Mesenchymal stem cell (in vitro differentiated cells and primary cell): ENCODE data around the gene NBPF12.
"Not testable (repeated sequence)": the region's sequence is repeated elsewhere in the genome, so short reads cannot be mapped to it uniquely, and the experiment has no call there.

ENCODE experiments used
- DNase-seq: peaks from one replicate; pipeline ENCODE4 v3.0.0-alpha.2; 2013
- H2AFZ ChIP-seq: one replicate; pipeline ENCODE4 v1.6.1; 2013; ENCODE audit warnings: low read depth, mild to moderate bottlenecking, control low read depth, inconsistent platforms, low read length, moderate library complexity
- H2AK5ac ChIP-seq: 2 replicates; pipeline ENCODE4 v1.6.1; 2013; ENCODE audit warnings: low read length, moderate library complexity, mild to moderate bottlenecking, inconsistent platforms; ENCODE audit not compliant: severe bottlenecking
- H2BK120ac ChIP-seq: one replicate; pipeline ENCODE4 v1.6.1; 2013; ENCODE audit warnings: low read depth, mild to moderate bottlenecking, inconsistent platforms, low read length, moderate library complexity
- H2BK12ac ChIP-seq, 2 experiments: one replicate each; pipeline ENCODE4 v1.6.1; 2013; ENCODE audit warnings: inconsistent platforms in 2 of 2, low read length in 2 of 2, mild to moderate bottlenecking in 2 of 2, moderate library complexity in 2 of 2, control low read depth in 1 of 2
- H2BK15ac ChIP-seq: one replicate; pipeline ENCODE4 v1.6.1; 2013; ENCODE audit warnings: mild to moderate bottlenecking, low read depth, inconsistent platforms; ENCODE audit not compliant: poor library complexity, severe bottlenecking
- H2BK5ac ChIP-seq: 2 replicates; pipeline ENCODE4 v1.6.1; 2013; ENCODE audit warnings: low read depth, mild to moderate bottlenecking, low read length, control low read depth, inconsistent platforms; ENCODE audit not compliant: poor library complexity, severe bottlenecking
- H3K14ac ChIP-seq, 2 experiments: one replicate each; pipeline ENCODE4 v1.6.1; 2013; ENCODE audit warnings: inconsistent platforms in 2 of 2, low read length in 2 of 2, control low read depth in 1 of 2, mild to moderate bottlenecking in 1 of 2, moderate library complexity in 1 of 2
- H3K18ac ChIP-seq, 2 experiments: one replicate each; pipeline ENCODE4 v1.6.1; 2013; ENCODE audit warnings: inconsistent platforms in 2 of 2, low read length in 2 of 2, control low read depth in 1 of 2, low read depth in 1 of 2, mild to moderate bottlenecking in 1 of 2
- H3K23ac ChIP-seq, 2 experiments: one replicate each; pipeline ENCODE4 v1.6.1; 2013; ENCODE audit warnings: inconsistent platforms in 2 of 2, low read length in 2 of 2, mild to moderate bottlenecking in 2 of 2, moderate library complexity in 2 of 2, control low read depth in 1 of 2
- H3K27ac ChIP-seq: 2 replicates; pipeline ENCODE4 v1.5.1; 2013; ENCODE audit warnings: mild to moderate bottlenecking, moderate library complexity, low read length, control low read depth, inconsistent platforms; ENCODE audit not compliant: poor library complexity, severe bottlenecking
- H3K27me3 ChIP-seq, 2 experiments: 2 replicates each; pipeline versions ENCODE4 v1.6.1 to v1.7.0; 2013; ENCODE audit warnings: low read length in 2 of 2, mild to moderate bottlenecking in 2 of 2, moderate library complexity in 2 of 2, control low read depth in 1 of 2, inconsistent platforms in 1 of 2; ENCODE audit not compliant: control insufficient read depth in 1 of 2, insufficient read depth in 1 of 2
- H3K36me3 ChIP-seq, 2 experiments: 2 replicates each; pipeline versions ENCODE4 v1.6.1 to v1.7.0; 2013; ENCODE audit warnings: low read length in 2 of 2, control low read depth in 1 of 2, inconsistent platforms in 1 of 2, low read depth in 1 of 2, mild to moderate bottlenecking in 1 of 2; ENCODE audit not compliant: insufficient read depth in 2 of 2, control insufficient read depth in 1 of 2
- H3K4ac ChIP-seq, 2 experiments: one replicate each; pipeline ENCODE4 v1.6.1; 2013; ENCODE audit warnings: inconsistent platforms in 2 of 2, low read length in 2 of 2, mild to moderate bottlenecking in 2 of 2, moderate library complexity in 2 of 2, control low read depth in 1 of 2, low read depth in 1 of 2
- H3K4me1 ChIP-seq: 2 replicates; pipeline ENCODE4 v1.6.1; 2013; ENCODE audit warnings: low read depth, low read length, control low read depth; ENCODE audit not compliant: control insufficient read depth, insufficient read depth
- H3K4me2 ChIP-seq: 2 replicates; pipeline ENCODE4 v1.6.1; 2013; ENCODE audit warnings: low read length, mild to moderate bottlenecking, inconsistent platforms; ENCODE audit not compliant: poor library complexity, severe bottlenecking
- H3K4me3 ChIP-seq, 2 experiments: 2 replicates each; pipeline versions ENCODE4 v1.5.1 to v1.7.0; 2013; ENCODE audit warnings: low read length in 2 of 2, mild to moderate bottlenecking in 2 of 2, control low read depth in 1 of 2, low read depth in 1 of 2; ENCODE audit not compliant: insufficient read depth in 1 of 2
- H3K79me1 ChIP-seq: replicated peaks from 2 replicates; pipeline ENCODE4 v1.6.1; 2013; ENCODE audit warnings: mild to moderate bottlenecking, control low read depth, low read length, inconsistent platforms; ENCODE audit not compliant: poor library complexity, severe bottlenecking
- H3K9ac ChIP-seq: 2 replicates; pipeline ENCODE4 v1.7.0; 2013; ENCODE audit warnings: mild to moderate bottlenecking, low read length, moderate library complexity
- H3K9me3 ChIP-seq: 2 replicates; pipeline ENCODE4 v1.7.0; 2013; ENCODE audit warnings: mild to moderate bottlenecking, low read length; ENCODE audit not compliant: control insufficient read depth
- H4K8ac ChIP-seq: one replicate; pipeline ENCODE4 v1.6.1; 2013; ENCODE audit warnings: inconsistent platforms, mild to moderate bottlenecking, low read length, moderate library complexity
- H4K91ac ChIP-seq: one replicate; pipeline ENCODE4 v1.6.1; 2013; ENCODE audit warnings: mild to moderate bottlenecking, low read length, inconsistent platforms
- WGBS: methylation state at CpG from one replicate; pipeline ENCODE4 v1.1.7; 2013; ENCODE audit warnings: mixed read lengths; 5-methylcytosine and 5-hydroxymethylcytosine counted together

The NBPF12 gene

DNA sequence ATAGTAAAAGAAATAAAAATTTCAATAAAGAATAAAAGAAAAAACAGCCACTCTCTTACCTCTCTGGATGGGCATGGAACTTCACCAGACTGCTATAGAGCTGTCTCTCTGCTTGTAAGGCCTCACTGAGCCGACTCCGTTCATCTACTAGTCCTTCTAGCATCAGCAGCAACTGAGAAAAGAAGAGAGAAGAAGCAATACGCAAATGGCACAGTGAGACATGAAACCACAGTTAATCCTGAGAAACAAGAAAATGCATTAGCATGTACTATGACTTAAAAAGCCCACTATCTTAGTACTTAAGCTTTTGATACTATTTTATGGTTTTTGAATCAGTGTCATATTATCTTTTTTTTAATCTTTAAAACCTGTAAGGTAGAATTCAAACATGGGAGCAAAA lies 104.8 kb downstream of the NBPF12 start:
- H4K8ac ChIP-seq, H3K79me1 ChIP-seq, H3K27ac ChIP-seq, H3K27me3 ChIP-seq, H3K4me3 ChIP-seq, H3K18ac ChIP-seq, H3K9ac ChIP-seq, H3K4me1 ChIP-seq, H2BK120ac ChIP-seq, H2AK5ac ChIP-seq, H3K14ac ChIP-seq, H2BK12ac ChIP-seq, H4K91ac ChIP-seq, H2BK15ac ChIP-seq, H2BK5ac ChIP-seq, H3K9me3 ChIP-seq, H3K4ac ChIP-seq, H3K4me2 ChIP-seq, H2AFZ ChIP-seq, H3K23ac ChIP-seq, H3K36me3 ChIP-seq, DNase-seq: not testable (repeated sequence)
- no CpG with 5 or more reads among the region's 3 CpGs for WGBS

DNA sequence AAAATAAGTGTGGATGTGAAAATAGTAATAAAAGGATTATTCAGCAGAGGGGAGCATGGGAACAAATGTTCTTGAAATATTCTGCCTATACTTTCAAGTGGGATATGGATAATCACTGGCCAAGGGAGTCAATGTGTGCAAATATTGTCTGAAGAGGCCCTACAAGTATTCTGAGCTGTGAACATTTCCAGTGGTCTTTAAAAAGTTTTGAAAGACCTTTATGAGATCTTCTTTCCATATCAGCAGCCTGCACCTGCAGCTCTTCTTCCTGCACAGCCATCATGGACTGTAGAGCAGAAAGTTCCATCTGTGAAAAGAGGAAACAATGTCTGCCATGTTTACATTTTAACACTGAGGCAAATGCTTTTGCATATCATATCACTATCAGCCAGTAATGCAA lies 106.4 kb downstream of the NBPF12 start:
- H3K4me3 ChIP-seq, H2BK5ac ChIP-seq, H4K91ac ChIP-seq, DNase-seq, H3K4me1 ChIP-seq, H2BK15ac ChIP-seq, H3K79me1 ChIP-seq, H2AFZ ChIP-seq, H3K18ac ChIP-seq, H2BK12ac ChIP-seq, H2AK5ac ChIP-seq, H2BK120ac ChIP-seq, H3K27ac ChIP-seq, H4K8ac ChIP-seq, H3K4ac ChIP-seq, H3K4me2 ChIP-seq, H3K27me3 ChIP-seq, H3K9ac ChIP-seq, H3K23ac ChIP-seq, H3K9me3 ChIP-seq, H3K36me3 ChIP-seq, H3K14ac ChIP-seq: not testable (repeated sequence)
